Mesodermal cell (in vitro differentiated cells): Measurements from ENCODE around the gene ACTMAP.
"Not testable (repeated sequence)": the region's sequence is repeated elsewhere in the genome, so short reads cannot be mapped to it uniquely, and the experiment has no call there.

Experiments used
- H3K27ac ChIP-seq: 2 replicates; pipeline ENCODE4 v1.7.0; 2013; ENCODE audit warnings: mild to moderate bottlenecking, low read depth, low read length, moderate library complexity; ENCODE audit not compliant: severe bottlenecking
- H3K36me3 ChIP-seq: 2 replicates; pipeline ENCODE4 v1.7.1; 2013; ENCODE audit warnings: mild to moderate bottlenecking, low read length, moderate library complexity; ENCODE audit not compliant: control insufficient read depth, insufficient read depth
- H3K4me1 ChIP-seq: one replicate; pipeline ENCODE4 v1.7.1; 2013; ENCODE audit warnings: mild to moderate bottlenecking, low read length; ENCODE audit not compliant: insufficient read depth, control insufficient read depth, poor library complexity, severe bottlenecking
- H3K4me3 ChIP-seq: 2 replicates; pipeline ENCODE4 v1.7.0; 2013; ENCODE audit warnings: low read length, control low read depth, mild to moderate bottlenecking; ENCODE audit not compliant: insufficient read depth, poor library complexity, severe bottlenecking; ENCODE audit errors: extremely low read depth
- H3K9me3 ChIP-seq: 2 replicates; pipeline ENCODE4 v1.7.1; 2013; ENCODE audit warnings: mild to moderate bottlenecking, low read length, moderate library complexity; ENCODE audit not compliant: control insufficient read depth
- WGBS, 2 experiments: methylation state at CpG; one replicate each; pipeline ENCODE4 v1.1.5; 2013; ENCODE audit warnings: missing lambda C conversion rate in 2 of 2; ENCODE audit not compliant: insufficient coverage in 2 of 2; 5-methylcytosine and 5-hydroxymethylcytosine counted together

The ACTMAP gene

GRCh38 chr19:40785526-40785925, 35.2 kb upstream of the ACTMAP start:
- Histone ChIP-seq H3K4me1 (no peaks in the 10 kb centered on the region), H3K4me3 (no peak overlapping the region), H3K9me3 (no peaks in the 10 kb centered on the region), H3K36me3 (peaks cover 9% of the 10 kb centered on the region), H3K27ac (no peak overlapping the region)
- 83 to 87% methylated on average over 1 of the region's 1 CpG for WGBS, 2 experiments

DNA sequence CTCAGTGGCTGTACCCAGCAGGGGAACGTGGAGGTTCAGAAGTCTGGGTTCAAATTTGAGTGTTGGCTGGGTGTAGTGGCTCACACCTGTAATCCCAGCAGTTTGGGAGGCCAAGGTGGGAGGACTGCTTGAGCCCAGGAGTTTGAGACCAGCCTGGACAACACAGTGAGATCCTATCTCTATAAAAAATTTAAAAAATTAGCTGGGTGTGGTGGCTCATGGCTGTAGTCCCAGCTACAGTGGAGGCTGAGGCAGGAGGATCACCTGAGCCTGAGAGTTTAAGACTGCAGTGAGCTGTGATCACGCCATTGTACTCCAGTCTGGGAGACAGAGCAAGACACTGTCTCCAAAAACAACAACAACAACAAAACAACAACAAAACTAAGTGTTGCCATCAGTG, 33.9 kb upstream of the ACTMAP start:
- not testable (repeated sequence) for H3K27ac ChIP-seq, H3K4me3 ChIP-seq, H3K4me1 ChIP-seq, H3K9me3 ChIP-seq
- WGBS, 2 experiments = 94 to 100% methylated on average over 1 to 2 of the region's 2 CpGs
- H3K36me3 ChIP-seq = peaks cover 14% of the 10 kb centered on the region

DNA sequence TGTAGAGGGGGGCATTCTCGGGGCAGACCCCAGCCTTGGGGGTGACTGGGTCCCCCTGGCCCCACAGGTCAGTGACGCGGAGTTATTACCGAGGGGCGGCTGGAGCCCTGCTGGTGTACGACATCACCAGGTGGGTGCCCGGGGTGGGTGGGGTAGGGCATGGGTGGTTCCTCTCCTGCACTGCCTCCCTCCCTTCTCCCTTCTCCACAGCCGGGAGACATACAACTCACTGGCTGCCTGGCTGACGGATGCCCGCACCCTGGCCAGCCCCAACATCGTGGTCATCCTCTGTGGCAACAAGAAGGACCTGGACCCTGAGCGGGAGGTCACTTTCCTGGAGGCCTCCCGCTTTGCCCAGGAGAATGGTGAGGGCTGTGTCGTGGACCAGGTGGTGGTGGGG, 33.4 kb upstream of the ACTMAP start:
- Histone ChIP-seq H3K4me3 (no peak overlapping the region), H3K4me1 (no peaks in the 10 kb centered on the region), H3K36me3 (peaks cover 14% of the 10 kb centered on the region), H3K27ac (no peak overlapping the region), H3K9me3 (no peaks in the 10 kb centered on the region)
- 97 to 100% methylated on average over 6 of the region's 14 CpGs for WGBS, 2 experiments

GRCh38 chr19:40781140-40781539, 30.9 kb upstream of the ACTMAP start:
- H3K36me3 ChIP-seq = peaks cover 9% of the 10 kb centered on the region
- H3K4me1 ChIP-seq = no peaks in the 10 kb centered on the region
- WGBS, 2 experiments = 97 to 99% methylated on average over 4 of the region's 7 CpGs
- no peak overlapping the region for H3K4me3 ChIP-seq
- H3K27ac ChIP-seq = no peak overlapping the region
- no peaks in the 10 kb centered on the region for H3K9me3 ChIP-seq

DNA sequence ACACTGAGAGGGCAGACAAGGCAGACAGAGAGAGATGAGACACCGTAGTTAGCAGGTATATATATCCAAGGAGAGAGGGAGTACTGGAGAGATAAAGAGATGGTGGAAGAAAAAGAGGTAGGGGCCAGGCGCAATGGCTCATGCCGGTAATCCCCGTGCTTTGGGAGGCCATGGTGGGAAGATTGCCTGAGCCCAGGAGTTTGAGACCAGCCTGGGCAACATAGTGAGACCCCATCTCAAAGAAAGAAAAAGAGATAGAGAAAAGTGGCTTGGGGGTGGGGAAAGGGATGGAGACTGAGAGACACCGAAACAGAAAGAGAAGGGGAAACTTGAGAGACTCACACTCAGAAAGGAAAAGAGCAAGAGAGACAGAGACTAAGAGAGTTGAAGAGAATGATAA, 30.3 kb upstream of the ACTMAP start:
- no peak overlapping the region for H3K4me3 ChIP-seq
- WGBS, 2 experiments = 89 to 96% methylated on average over 5 of the region's 5 CpGs
- H3K9me3 ChIP-seq = no peaks in the 10 kb centered on the region
- peaks cover 2% of the 10 kb centered on the region for H3K4me1 ChIP-seq
- H3K27ac ChIP-seq = no peak overlapping the region
- peaks cover 9% of the 10 kb centered on the region for H3K36me3 ChIP-seq

DNA sequence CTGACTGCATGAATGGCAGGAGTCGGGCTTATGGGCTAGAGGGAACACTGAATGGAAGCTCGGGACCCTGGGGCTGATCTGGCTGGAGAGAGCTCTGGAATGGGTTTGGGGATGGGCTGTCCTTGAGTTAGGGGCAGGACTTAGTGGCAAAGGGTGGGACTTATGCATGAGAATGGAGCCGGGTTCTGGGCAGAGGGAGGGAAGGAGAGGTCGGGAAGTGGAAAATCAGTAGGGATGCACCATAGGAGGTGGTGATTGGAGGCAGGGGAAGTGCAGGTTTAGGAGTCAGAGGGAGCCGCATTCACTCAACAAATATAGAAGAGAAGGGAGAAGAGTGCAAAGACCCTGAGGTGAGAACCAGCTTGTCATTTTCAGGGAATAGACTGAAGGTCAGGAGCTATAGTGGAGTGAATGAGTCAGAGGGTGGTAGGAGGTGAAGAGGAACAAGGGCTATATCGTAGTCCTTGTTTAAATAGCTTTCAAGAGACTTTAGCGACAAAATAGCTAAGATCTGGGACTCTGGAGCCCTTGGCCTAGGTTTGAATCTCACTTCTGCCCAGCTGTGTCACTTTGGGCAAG, 28.5 kb upstream of the ACTMAP start:
- peaks cover 6% of the 10 kb centered on the region for H3K36me3 ChIP-seq
- peak overlapping the region; percentile 100 for H3K27ac ChIP-seq
- H3K4me3 ChIP-seq = peak overlapping the region; percentile 68
- no peaks in the 10 kb centered on the region for H3K9me3 ChIP-seq
- peaks cover 17% of the 10 kb centered on the region for H3K4me1 ChIP-seq
- 4 to 9% methylated on average over 6 of the region's 7 CpGs for WGBS, 2 experiments

- Histone ChIP-seq H3K4me3 (peak within 1 kb of the TSS; percentile 68), H3K4me1 (peaks cover 17% of the 10 kb centered on the region), H3K9me3 (no peaks in the 10 kb centered on the region), H3K36me3 (peaks cover 9% of the 10 kb centered on the region), H3K27ac (peak within 1 kb of the TSS; percentile 100)
- WGBS, 2 experiments = 0 to 1% methylated on average over 41 to 46 of the region's 56 CpGs
Observed at GRCh38 chr19:40777937-40778705, 27.8 kb upstream of the ACTMAP start, which contains the start of gene RAB4B. Gene RAB4B, plus strand, starts transcription at chr19:40778247. Its CDS starts 129 bp downstream, at chr19:40778376.

DNA sequence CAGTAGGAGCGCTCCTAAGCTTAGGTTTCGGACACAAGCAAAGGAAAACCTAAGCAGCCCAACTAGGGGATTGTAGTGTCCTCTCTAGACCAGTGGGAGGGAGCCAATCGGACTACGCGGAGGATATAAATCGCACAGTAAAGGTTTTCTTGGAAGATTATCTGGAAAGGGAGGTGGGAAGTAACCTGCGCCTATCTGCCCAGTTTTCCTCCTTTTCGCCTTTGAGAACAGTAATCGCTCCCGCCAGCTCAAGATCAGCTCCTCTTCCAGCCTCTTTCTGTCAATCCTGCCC, 27.3 kb upstream of the ACTMAP start:
- Histone ChIP-seq H3K9me3 (no peaks in the 10 kb centered on the region), H3K4me3 (peak overlapping the region; percentile 68), H3K36me3 (peaks cover 10% of the 10 kb centered on the region), H3K27ac (peak overlapping the region; percentile 100), H3K4me1 (peaks cover 17% of the 10 kb centered on the region)
- WGBS, 2 experiments = 0 to 2% methylated on average over 5 to 7 of the region's 10 CpGs

GRCh38 chr19:40776932-40777644, 26.8 kb upstream of the ACTMAP start:
- 21 to 22% methylated on average over 9 to 12 of the region's 13 CpGs for WGBS, 2 experiments
- Histone ChIP-seq H3K4me1 (peaks cover 17% of the 10 kb centered on the region), H3K4me3 (peak overlapping the region; percentile 68), H3K36me3 (peaks cover 10% of the 10 kb centered on the region), H3K27ac (peak overlapping the region; percentile 100), H3K9me3 (no peaks in the 10 kb centered on the region)

- 67 to 100% methylated on average over 2 to 3 of the region's 7 CpGs for WGBS, 2 experiments
- peaks cover 17% of the 10 kb centered on the region for H3K4me1 ChIP-seq
- no peak overlapping the region for H3K4me3 ChIP-seq
- H3K9me3 ChIP-seq = no peaks in the 10 kb centered on the region
- no peak overlapping the region for H3K27ac ChIP-seq
- H3K36me3 ChIP-seq = peaks cover 16% of the 10 kb centered on the region
Observed at GRCh38 chr19:40776364-40776763, 26.1 kb upstream of the ACTMAP start.

GRCh38 chr19:40775632-40776022, 25.4 kb upstream of the ACTMAP start:
- H3K27ac ChIP-seq = no peak overlapping the region
- H3K4me3 ChIP-seq = no peak overlapping the region
- peaks cover 17% of the 10 kb centered on the region for H3K4me1 ChIP-seq
- H3K36me3 ChIP-seq = peaks cover 20% of the 10 kb centered on the region
- WGBS, 2 experiments = 91 to 94% methylated on average over 6 of the region's 10 CpGs
- H3K9me3 ChIP-seq = no peaks in the 10 kb centered on the region
